Right lobe of liver (tissue), 6 donors: ENCODE data around the gene ANO2. TPM values are rescaled to one million over a fixed set of nuclear protein-coding genes. Genes with fewer than 3 reads are reported as not detected.

Experiments
- ATAC-seq, 4 donors: fragments of 200-7000 bp; cut with Tn5 transposase; one replicate each; pipeline ENCODE4 v1.9.1; 2020; ENCODE audit warnings: mild to moderate bottlenecking in 4 of 4, moderate library complexity in 4 of 4
- DNase-seq, 3 donors: peaks; one replicate each; pipeline ENCODE4 v3.0.0-alpha.2; 2020
- H3K27ac ChIP-seq, 3 donors: fragments of 200-600 bp; one replicate each; pipeline ENCODE4 v1.8.0; 2022
- H3K27me3 ChIP-seq, 2 donors: fragments of 200-600 bp; one replicate each; pipeline ENCODE4 v1.8.0; 2022
- H3K36me3 ChIP-seq, 4 donors: fragments of 200-600 bp; sonication (generic) in 1 of 4; one replicate each; pipeline versions ENCODE4 v1.5.1 to v1.8.0; 2017 to 2022; ENCODE audit warnings: control low read depth in 1 of 4
- H3K4me1 ChIP-seq, 4 donors: fragments of 200-600 bp; sonication (generic) in 1 of 4; one replicate each; pipeline versions ENCODE4 v1.5.1 to v1.8.0; 2017 to 2022; ENCODE audit warnings: control low read depth in 1 of 4
- H3K4me3 ChIP-seq, 3 donors: fragments of 200-600 bp; one replicate each; pipeline ENCODE4 v1.8.0; 2022
- H3K9me3 ChIP-seq, 4 donors: fragments of 200-600 bp; sonication (generic) in 1 of 4; one replicate each; pipeline versions ENCODE4 v1.5.1 to v1.8.0; 2017 to 2022; ENCODE audit warnings: control low read depth in 1 of 4
- POLR2A ChIP-seq: fragments of 450-650 bp; IDR thresholded peaks from one replicate; pipeline ENCODE4 v1.6.1; 2017; ENCODE audit warnings: antibody characterized with exemption, mild to moderate bottlenecking
- WGBS: methylation state at CpG from one replicate; pipeline ENCODE4 v1.1.6; 2018; ENCODE audit warnings: low coverage, low lambda C conversion rate; ENCODE audit not compliant: insufficient coverage; ENCODE audit errors: missing lambda C conversion rate; 5-methylcytosine and 5-hydroxymethylcytosine counted together
- intact Hi-C, 2 donors: fragments of 100-400 bp; cut with DNase I; formaldehyde crosslinking; loops; one replicate each; pipeline versions ENCODE4 v1.11.2 to v1.14.1; 2022
- total RNA-seq, 6 experiments: library from RNA; depleted of rRNA in 2 of 6; stranded (reverse); fragments of >200 nt in 2 of 6; fragmentation: NEBNext Ultra II Directional in 3 of 6; extraction: Animal tissue kit (Norgen Biotek cat#: 25700) in 3 of 6; gene quantifications; one replicate each; pipeline versions ENCODE4 v1.1.0 to v1.2.4, GENCODE V29; 2016 to 2023
- TF ChIP-seq, protein P1 (sequence below), 4 donors: fragments of 200-600 bp in 3 of 4; fragments of 450-650 bp in 1 of 4; IDR thresholded peaks; one replicate each; pipeline versions ENCODE4 v1.5.1 to v1.8.0; 2016 to 2022; ENCODE audit warnings: antibody characterized with exemption in 4 of 4, mild to moderate bottlenecking in 2 of 4
- donor health status: DM: no; HTN: yes; CAD: no.
- donor health status: DM: no; HTN: no; CAD: no.
- donor health status: DM: no; HTN: no; CAD: no.
- donor health status: DM: no; HTN: yes; CAD: no.
- donor health status: DM: no; HTN: yes; CAD: no.

The ANO2 gene
- total RNA-seq, 6 experiments from 2014 or later, result 0.06 to 0.89 (median 0.32) TPM; not detected in 1

DNA sequence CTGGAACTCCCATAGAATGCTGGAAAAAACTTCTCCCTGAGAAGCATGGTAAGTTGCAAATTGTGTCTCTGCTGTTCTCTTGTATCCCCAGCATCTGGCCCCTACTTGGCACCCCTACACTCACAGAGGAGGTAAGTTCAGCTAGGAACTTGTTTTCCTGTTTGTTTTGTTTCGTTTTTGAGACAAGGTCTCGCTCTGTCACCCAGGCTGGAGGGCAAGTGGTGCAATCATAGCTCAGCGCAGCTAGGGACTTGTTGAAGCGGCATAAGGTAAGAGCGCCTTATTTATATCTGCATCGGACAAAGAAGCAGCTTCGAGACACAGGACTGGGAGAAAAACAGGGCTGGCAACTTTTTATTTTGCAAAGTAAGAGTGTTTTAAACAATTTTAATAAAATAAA lies 18.5 kb upstream of the ANO2 start:
- no peak overlapping the region for H3K4me3 ChIP-seq

DNA sequence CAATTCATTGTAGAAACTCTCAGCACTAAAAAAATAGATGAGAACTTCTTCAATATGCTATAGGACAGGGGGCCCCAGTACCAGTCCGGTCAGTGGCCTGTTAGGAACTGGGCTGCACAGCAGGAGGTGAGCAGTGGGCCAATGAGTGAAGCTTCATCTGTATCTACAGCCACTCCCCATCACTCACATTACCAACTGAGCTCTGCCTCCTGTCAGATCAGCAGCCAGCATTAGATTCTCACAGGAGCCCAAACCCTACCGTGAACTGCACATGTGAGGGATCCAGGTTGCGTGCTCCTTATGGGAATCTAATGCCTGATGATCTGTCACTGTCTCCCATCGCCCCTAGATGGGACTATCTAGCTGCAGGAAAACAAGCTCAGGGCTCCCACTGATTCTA lies 15.7 kb upstream of the ANO2 start:
- Histone ChIP-seq H3K27ac (no peak overlapping the region), H3K4me3 (no peak overlapping the region), H3K4me1 (no peaks in the 10 kb centered on the region), H3K9me3 (no peaks in the 10 kb centered on the region), H3K27me3 (no peaks in the 10 kb centered on the region), H3K36me3 (no peaks in the 10 kb centered on the region)
- DNase-seq (no peak), ATAC-seq (no peak)
- intact Hi-C loops, result no loop called here
- TF ChIP-seq POLR2A, result no peak
- TF ChIP-seq, protein P1, sequence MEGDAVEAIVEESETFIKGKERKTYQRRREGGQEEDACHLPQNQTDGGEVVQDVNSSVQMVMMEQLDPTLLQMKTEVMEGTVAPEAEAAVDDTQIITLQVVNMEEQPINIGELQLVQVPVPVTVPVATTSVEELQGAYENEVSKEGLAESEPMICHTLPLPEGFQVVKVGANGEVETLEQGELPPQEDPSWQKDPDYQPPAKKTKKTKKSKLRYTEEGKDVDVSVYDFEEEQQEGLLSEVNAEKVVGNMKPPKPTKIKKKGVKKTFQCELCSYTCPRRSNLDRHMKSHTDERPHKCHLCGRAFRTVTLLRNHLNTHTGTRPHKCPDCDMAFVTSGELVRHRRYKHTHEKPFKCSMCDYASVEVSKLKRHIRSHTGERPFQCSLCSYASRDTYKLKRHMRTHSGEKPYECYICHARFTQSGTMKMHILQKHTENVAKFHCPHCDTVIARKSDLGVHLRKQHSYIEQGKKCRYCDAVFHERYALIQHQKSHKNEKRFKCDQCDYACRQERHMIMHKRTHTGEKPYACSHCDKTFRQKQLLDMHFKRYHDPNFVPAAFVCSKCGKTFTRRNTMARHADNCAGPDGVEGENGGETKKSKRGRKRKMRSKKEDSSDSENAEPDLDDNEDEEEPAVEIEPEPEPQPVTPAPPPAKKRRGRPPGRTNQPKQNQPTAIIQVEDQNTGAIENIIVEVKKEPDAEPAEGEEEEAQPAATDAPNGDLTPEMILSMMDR (IDR thresholded peaks at IDR 0.05), result no peak
- WGBS, result 80% methylated on average over 4 of the region's 4 CpGs

More for the DNA sequence above, 18.5 kb upstream of the ANO2 start:
- intact Hi-C loops, result no loop called here
- peak; percentile 48 to 73 (median 56) for ATAC-seq
- H3K9me3 ChIP-seq, result no peaks in the 10 kb centered on the region
- H3K4me1 ChIP-seq, result no peaks in the 10 kb centered on the region
- TF ChIP-seq, protein P1 (IDR thresholded peaks at IDR 0.05), result no peak
- no peak for TF ChIP-seq POLR2A
- H3K36me3 ChIP-seq, result no peaks in the 10 kb centered on the region
- 32% methylated on average over 7 of the region's 7 CpGs for WGBS
- no peaks in the 10 kb centered on the region for H3K27me3 ChIP-seq
- no peak for DNase-seq
- no peak overlapping the region for H3K27ac ChIP-seq

DNA sequence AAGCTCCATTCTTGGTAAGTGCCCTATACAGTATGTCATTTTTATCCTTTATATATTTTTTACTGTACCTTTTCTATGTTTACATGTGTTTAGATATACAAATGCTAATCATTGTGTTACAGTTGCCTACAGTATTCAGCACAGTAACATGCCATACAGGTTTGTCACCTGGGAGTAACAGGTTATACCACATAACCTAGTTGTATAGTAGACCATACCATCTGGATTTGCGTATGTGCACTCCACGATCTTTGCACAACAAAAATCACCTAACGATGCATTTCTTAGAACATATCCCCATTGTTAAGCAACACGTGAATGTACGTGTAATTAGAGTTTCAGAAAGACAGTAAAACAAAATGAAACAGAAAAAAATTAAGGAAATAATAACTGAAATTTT lies 11.9 kb upstream of the ANO2 start:
- intact Hi-C loops, result no loop called here
- WGBS, result 80% methylated on average over 5 of the region's 5 CpGs
- TF ChIP-seq, protein P1 (IDR thresholded peaks at IDR 0.05), result no peak
- no peak for TF ChIP-seq POLR2A
- no peak overlapping the region for H3K27ac ChIP-seq
- no peak overlapping the region for H3K4me3 ChIP-seq
- H3K9me3 ChIP-seq, result no peaks in the 10 kb centered on the region
- no peaks in the 10 kb centered on the region for H3K36me3 ChIP-seq
- H3K27me3 ChIP-seq, result no peaks in the 10 kb centered on the region
- H3K4me1 ChIP-seq, result no peaks in the 10 kb centered on the region
- DNase-seq, result no peak
- no peak for ATAC-seq

DNA sequence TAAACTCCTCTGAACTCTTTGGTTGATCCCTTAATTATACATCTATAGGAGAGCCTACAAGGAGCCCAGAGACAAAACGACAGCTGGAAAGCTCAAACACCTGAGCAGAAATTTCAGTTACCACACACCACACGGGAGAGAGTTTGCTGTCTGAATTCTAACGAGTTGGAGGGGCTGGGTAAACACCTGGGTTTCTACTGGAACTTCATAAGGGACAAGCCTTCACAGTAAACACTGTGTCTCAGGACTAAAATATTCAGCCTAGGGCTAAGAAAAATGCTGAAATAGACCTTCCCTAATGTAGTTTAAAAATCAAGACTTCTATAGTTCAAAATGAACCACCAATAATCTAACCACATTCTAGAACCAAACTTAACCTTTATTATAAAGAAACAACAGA lies 9.6 kb upstream of the ANO2 start:
- WGBS, result 31% methylated on average over 3 of the region's 3 CpGs
- H3K27ac ChIP-seq, result no peak overlapping the region
- H3K36me3 ChIP-seq, result no peaks in the 10 kb centered on the region
- ATAC-seq, result no peak
- H3K27me3 ChIP-seq, result no peaks in the 10 kb centered on the region
- TF ChIP-seq, protein P1 (IDR thresholded peaks at IDR 0.05), result no peak
- no peak for TF ChIP-seq POLR2A
- intact Hi-C loops, result no loop called here
- no peak overlapping the region for H3K4me3 ChIP-seq
- H3K4me1 ChIP-seq, result no peaks in the 10 kb centered on the region
- DNase-seq, result no peak
- no peaks in the 10 kb centered on the region for H3K9me3 ChIP-seq
